ENCODE data around the gene COL2A1. TPM values are rescaled to one million over a fixed set of nuclear protein-coding genes. Genes with fewer than 3 reads are reported as not detected.

The COL2A1 gene
- total and polyA plus RNA-seq, 9 of the 15 experiments (the other 6 are each of a cell fraction or from before 2014, with no cell fraction given): 0.46 TPM; not detected in 8

GRCh38 chr12:47947341-47947740 lies 56.9 kb downstream of the COL2A1 start:
- Histone ChIP-seq H2AFZ (ENCODE audit: low read depth, low read length) (no peak overlapping the region), H3K9me3 (replicated peaks; ENCODE audit: control insufficient read depth, insufficient read depth, low read depth, low read length) (no peaks in the 10 kb centered on the region), H3K36me3 (ENCODE audit: control insufficient read depth, insufficient read depth, low read length) (no peaks in the 10 kb centered on the region), H3K79me2 (ENCODE audit: control insufficient read depth, insufficient read depth, low read length) (no peaks in the 10 kb centered on the region), H3K9ac (ENCODE audit: insufficient read depth in 1 of 2, low read depth in 2 of 2, low read length in 2 of 2) (no peak overlapping the region; a peak in 1 of 4 replicates), H3K4me2 (ENCODE audit: insufficient read depth, low read length) (no peak overlapping the region), H3K27me3 (ENCODE audit: control insufficient read depth in 2 of 2, insufficient read depth in 2 of 2, low read length in 2 of 2) (peaks cover 12 to 50% of the 10 kb centered on the region in 2 experiments; a peak in 4 of 5 replicates), H3K4me1 (replicated peaks in 1 of 2; ENCODE audit: control insufficient read depth in 2 of 2, insufficient read depth in 2 of 2, low read length in 2 of 2) (peaks cover 0 to 22% of the 10 kb centered on the region in 2 experiments; a peak in 3 of 5 replicates), H3K9me1 (ENCODE audit: control insufficient read depth, insufficient read depth, low read length) (no peaks in the 10 kb centered on the region), H3K4me3 (no peak overlapping the region), H4K20me1 (replicated peaks; ENCODE audit: control insufficient read depth, insufficient read depth, low read length) (no peaks in the 10 kb centered on the region), H3K27ac (ENCODE audit: extremely low read depth, low read depth, low read length) (no peak overlapping the region)
- ChIA-PET POLR2A (interaction anchor here (0.6 to 1.4 kb wide), 4 partner anchors 9 to 171 kb away, joined by 3 to 6 read pairs (median 4); no protein-coding TSS in a partner anchor), CTCF (ENCODE audit: low intra/inter-chr PET ratio) (no interaction called here)
- TF ChIP-seq MEF2A (IDR thresholded peaks at IDR 0.05; ENCODE audit: control insufficient read depth, low read depth, low read length) (no peak), NEUROD1 (IDR thresholded peaks at IDR 0.05; ENCODE audit: borderline replicate concordance, low read depth, low read length, partially characterized antibody) (no peak), ETV6 (IDR thresholded peaks at IDR 0.05; ENCODE audit: borderline replicate concordance in 1 of 2, low read depth in 2 of 2, low read length in 1 of 2) (no peak), ETV6 (CRISPR knock-in tag; IDR thresholded peaks at IDR 0.05; ENCODE audit: borderline replicate concordance) (no peak), ARID3B (CRISPR knock-in tag; IDR thresholded peaks at IDR 0.05; ENCODE audit: borderline replicate concordance) (no peak), MAFF (IDR thresholded peaks at IDR 0.05; ENCODE audit: low read length) (no peak), ZNF121 (CRISPR knock-in tag; conservative IDR thresholded peaks at IDR 0.05) (no peak), HDAC2 (IDR thresholded peaks at IDR 0.05) (no peak), E2F3 (CRISPR knock-in tag; IDR thresholded peaks at IDR 0.05) (no peak)
- FAIRE-seq (no peak), DNase-seq (ENCODE audit: extremely low read depth in 1 of 4, low spot score in 3 of 4) (no peak), ATAC-seq (no peak)
- BruUV-seq (replicated peaks): no TSS peak
- intact Hi-C loops (cut with micrococcal nuclease) (loop anchor here (5.0 kb wide), 3 partner anchors 40 to 220 kb away; no protein-coding TSS in a partner anchor), in situ Hi-C loops (cut with MboI) (loop anchor here (5.0 kb wide), 1 partner anchor 235 kb away; no protein-coding TSS in a partner anchor)
- 40% methylated on average over 12 of the region's 12 CpGs for WGBS (ENCODE audit: insufficient coverage, low coverage, missing lambda C conversion rate)
